CD14-positive monocyte (primary cell): ENCODE data around the gene CCDC15. TPM values are rescaled to one million over a fixed set of nuclear protein-coding genes. Genes with fewer than 3 reads are reported as not detected.

Experiments used
- DNase-seq, 3 donors: peaks; one replicate each; pipeline ENCODE4 v3.0.0-alpha.2; 2011 to 2022
- H2AFZ ChIP-seq: 2 replicates; pipeline ENCODE4 v1.6.0; 2012; ENCODE audit warnings: mild to moderate bottlenecking, low read depth, low read length, inconsistent platforms; ENCODE audit not compliant: insufficient read depth, poor library complexity, severe bottlenecking
- H3K27ac ChIP-seq, 2 donors: 1 replicate in 1 of 2; 2 replicates in 1 of 2; pipeline ENCODE4 v1.5.1; 2012 to 2013; ENCODE audit warnings: low read length in 2 of 2, control low read depth in 1 of 2, inconsistent platforms in 1 of 2, low read depth in 1 of 2, mild to moderate bottlenecking in 1 of 2
- H3K27me3 ChIP-seq, 2 donors: one replicate each; pipeline versions ENCODE4 v1.6.0 to v1.6.1; 2011 to 2013; ENCODE audit warnings: low read length in 2 of 2; ENCODE audit not compliant: control insufficient read depth in 2 of 2, insufficient read depth in 2 of 2
- H3K36me3 ChIP-seq, 2 donors: replicated peaks in 1 of 2; 1 replicate in 1 of 2; 2 replicates in 1 of 2; pipeline versions ENCODE4 v1.5.1 to v1.6.1; 2012 to 2013; ENCODE audit warnings: low read length in 2 of 2, control low read depth in 1 of 2, inconsistent platforms in 1 of 2, mild to moderate bottlenecking in 1 of 2; ENCODE audit not compliant: insufficient read depth in 2 of 2, control insufficient read depth in 1 of 2
- H3K4me1 ChIP-seq, 2 donors: 1 replicate in 1 of 2; 2 replicates in 1 of 2; pipeline versions ENCODE4 v1.5.1 to v1.6.1; 2012 to 2013; ENCODE audit warnings: low read length in 2 of 2, control low read depth in 1 of 2, inconsistent platforms in 1 of 2, mild to moderate bottlenecking in 1 of 2, moderate library complexity in 1 of 2; ENCODE audit not compliant: insufficient read depth in 2 of 2, control insufficient read depth in 1 of 2
- H3K4me2 ChIP-seq: replicated peaks from 2 replicates; pipeline ENCODE3; 2012; ENCODE audit warnings: low read length, moderate library complexity, mild to moderate bottlenecking; ENCODE audit not compliant: poor library complexity, severe bottlenecking; ENCODE audit errors: extremely low read depth
- H3K4me3 ChIP-seq, 3 experiments: fragments of 200-600 bp in 1 of 3; sonication (generic) in 1 of 3; replicated peaks in 1 of 3; 1 replicate in 2 of 3; 2 replicates in 1 of 3; pipeline ENCODE4 v1.5.1; 2011 to 2013; ENCODE audit warnings: low read length in 3 of 3, mild to moderate bottlenecking in 3 of 3, control low read depth in 2 of 3, low read depth in 2 of 3, inconsistent platforms in 1 of 3, moderate library complexity in 1 of 3
- H3K79me2 ChIP-seq: 2 replicates; pipeline ENCODE4 v1.6.0; 2012; ENCODE audit warnings: mild to moderate bottlenecking, control low read depth, inconsistent platforms, low read length, moderate library complexity; ENCODE audit not compliant: insufficient read depth
- H3K9ac ChIP-seq: 2 replicates; pipeline ENCODE4 v1.6.0; 2017; ENCODE audit warnings: low read length, mild to moderate bottlenecking; ENCODE audit not compliant: insufficient read depth, poor library complexity, severe bottlenecking
- H3K9me3 ChIP-seq, 2 donors: replicated peaks in 1 of 2; 1 replicate in 1 of 2; 2 replicates in 1 of 2; pipeline versions ENCODE4 v1.5.1 to v1.6.1; 2012 to 2013; ENCODE audit warnings: low read length in 2 of 2, control low read depth in 1 of 2; ENCODE audit not compliant: control insufficient read depth in 1 of 2, insufficient read depth in 1 of 2
- H4K20me1 ChIP-seq: 2 replicates; pipeline ENCODE4 v1.6.0; 2012; ENCODE audit warnings: mild to moderate bottlenecking, low read length, control low read depth, moderate library complexity; ENCODE audit not compliant: insufficient read depth
- H3K27ac Mint-ChIP-seq, 7 donors: one replicate each; pipeline ENCODE4 v1.8.0; 2020; ENCODE audit warnings: mild to moderate bottlenecking in 7 of 7, mixed read lengths in 7 of 7, moderate library complexity in 6 of 7, inconsistent platforms in 2 of 7
- H3K27me3 Mint-ChIP-seq, 3 donors: one replicate each; pipeline ENCODE4 v1.8.0; 2021 to 2022; ENCODE audit warnings: low read depth in 3 of 3, mild to moderate bottlenecking in 3 of 3, mixed read lengths in 3 of 3, moderate library complexity in 3 of 3, inconsistent platforms in 1 of 3
- H3K36me3 Mint-ChIP-seq, 2 donors: one replicate each; pipeline ENCODE4 v1.8.0; 2020; ENCODE audit warnings: mixed read lengths in 2 of 2, inconsistent platforms in 1 of 2, mild to moderate bottlenecking in 1 of 2
- H3K4me1 Mint-ChIP-seq: one replicate; pipeline ENCODE4 v1.8.0; 2020; ENCODE audit warnings: mild to moderate bottlenecking, mixed read lengths
- H3K4me3 Mint-ChIP-seq, 2 donors: one replicate each; pipeline ENCODE4 v1.8.0; 2020; ENCODE audit warnings: mild to moderate bottlenecking in 2 of 2, mixed read lengths in 2 of 2, moderate library complexity in 1 of 2
- H3K9me3 Mint-ChIP-seq, 7 donors: one replicate each; pipeline ENCODE4 v1.8.0; 2020 to 2022; ENCODE audit warnings: mixed read lengths in 7 of 7, mild to moderate bottlenecking in 6 of 7, moderate library complexity in 6 of 7, inconsistent platforms in 2 of 7
- CTCF ChIP-seq: fragments of 200-600 bp; IDR thresholded peaks from one replicate; pipeline ENCODE4 v1.8.0; 2022; ENCODE audit warnings: antibody characterized with exemption, mild to moderate bottlenecking
- WGBS: methylation state at CpG from one replicate; pipeline ENCODE4 v1.1.5; 2013; ENCODE audit warnings: missing lambda C conversion rate; ENCODE audit not compliant: insufficient coverage; 5-methylcytosine and 5-hydroxymethylcytosine counted together
- intact Hi-C, 2 donors: fragments of 100-400 bp; cut with micrococcal nuclease; formaldehyde crosslinking; loops; one replicate each; pipeline versions ENCODE4 v1.15.0 to v1.15.1; 2023
- polyA plus RNA-seq, 3 donors: library from polyadenylated mRNA; depleted of rRNA in 1 of 3; unstranded in 2 of 3; stranded (reverse) in 1 of 3; fragments of 300-500 nt in 2 of 3; fragments of >200 nt in 1 of 3; fragmentation: Illumina TruSeq in 2 of 3; gene quantifications; 1 replicate in 2 of 3; 2 replicates in 1 of 3; pipeline ENCODE4 v1.2.3, GENCODE V29; 2012 to 2021

Gene CCDC15
- polyA plus RNA-seq, 3 donors = 0.24 to 0.32 (median 0.28) TPM

GRCh38 chr11:124918950-124919349 lies 35.1 kb upstream of the CCDC15 start, which contains the start of gene HEPN1:
Gene HEPN1, plus strand, starts transcription at chr11:124919250.
- H4K20me1 ChIP-seq = no peaks in the 10 kb centered on the region
- no peaks in the 10 kb centered on the region for H3K79me2 ChIP-seq
- H3K36me3 ChIP-seq = no peaks in the 10 kb centered on the region
- H3K4me1 ChIP-seq = peaks cover 4 to 10% of the 10 kb centered on the region in 2 donors
- peaks cover 0 to 6% of the 10 kb centered on the region in 2 donors for H3K9me3 ChIP-seq
- WGBS = 92% methylated on average over 3 of the region's 3 CpGs
- Mint-ChIP-seq H3K27ac (peak within 1 kb of the TSS in 2 of 7 donors; percentile 14 to 19), H3K4me3 (no peak within 1 kb of the TSS), H3K27me3 (peaks cover 21 to 23% (median 22%) of the 10 kb centered on the region in 3 donors), H3K9me3 (peaks cover 0 to 12% (median 9%) of the 10 kb centered on the region in 7 donors), H3K36me3 (no peaks in the 10 kb centered on the region), H3K4me1 (peaks cover 26% of the 10 kb centered on the region)
- TF ChIP-seq CTCF = no peak
- H3K27ac ChIP-seq = no peak within 1 kb of the TSS
- DNase-seq = no peak
- H3K27me3 ChIP-seq = peaks cover 10 to 13% of the 10 kb centered on the region in 2 donors
- intact Hi-C loops = no loop called here
- no peak within 1 kb of the TSS for H3K9ac ChIP-seq
- no peak within 1 kb of the TSS for H3K4me2 ChIP-seq
- H3K4me3 ChIP-seq = no peak within 1 kb of the TSS
- H2AFZ ChIP-seq = peak within 1 kb of the TSS; percentile 20

GRCh38 chr11:124919898-124920297 lies 34.1 kb upstream of the CCDC15 start:
- no peak for DNase-seq
- H2AFZ ChIP-seq = no peak overlapping the region
- Mint-ChIP-seq H3K27ac (peak overlapping the region in 1 of 7 donors; percentile 19), H3K27me3 (peaks cover 19 to 25% (median 22%) of the 10 kb centered on the region in 3 donors), H3K4me3 (no peak overlapping the region), H3K4me1 (peaks cover 25% of the 10 kb centered on the region), H3K36me3 (no peaks in the 10 kb centered on the region), H3K9me3 (peaks cover 0 to 12% (median 9%) of the 10 kb centered on the region in 7 donors)
- intact Hi-C loops = no loop called here
- peaks cover 10 to 13% of the 10 kb centered on the region in 2 donors for H3K27me3 ChIP-seq
- no peak overlapping the region for H3K9ac ChIP-seq
- no peak for TF ChIP-seq CTCF
- H3K9me3 ChIP-seq = peaks cover 0 to 6% of the 10 kb centered on the region in 2 donors
- no peaks in the 10 kb centered on the region for H3K79me2 ChIP-seq
- H3K4me3 ChIP-seq = no peak overlapping the region
- H3K4me2 ChIP-seq = no peak overlapping the region
- WGBS = no CpG with 5 or more reads among the region's 2 CpGs
- no peak overlapping the region for H3K27ac ChIP-seq
- H3K36me3 ChIP-seq = no peaks in the 10 kb centered on the region
- H3K4me1 ChIP-seq = peaks cover 4 to 10% of the 10 kb centered on the region in 2 donors
- no peaks in the 10 kb centered on the region for H4K20me1 ChIP-seq
